ENCODE data around the gene RSAD1.

The RSAD1 gene

GRCh38 chr17:50476545-50477315, 1.9 kb upstream of the RSAD1 start:
- H3K79me2 ChIP-seq (ENCODE audit: control insufficient read depth, low read length), result peaks cover 13% of the 10 kb centered on the region
- TF ChIP-seq EZH2phosphoT487 (IDR thresholded peaks at IDR 0.05; ENCODE audit: borderline replicate concordance, low read length), result no peak
- TF ChIP-seq CTCF (IDR thresholded peaks at IDR 0.05; ENCODE audit: low read depth, low read length, poor library complexity, severe bottlenecking), result no peak
- H3K4me2 ChIP-seq (ENCODE audit: low read length), result no peak overlapping the region
- peaks cover 27% of the 10 kb centered on the region for H3K4me1 ChIP-seq (ENCODE audit: control insufficient read depth, low read length)
- H3K4me3 ChIP-seq (ENCODE audit: low read length), result no peak overlapping the region
- no peaks in the 10 kb centered on the region for H4K20me1 ChIP-seq (ENCODE audit: control insufficient read depth, insufficient read depth, low read depth, low read length)
- no peaks in the 10 kb centered on the region for H3K9me2 ChIP-seq (replicated peaks; ENCODE audit: control insufficient read depth, low read length)
- peaks cover 7% of the 10 kb centered on the region for H3F3A ChIP-seq (ENCODE audit: control insufficient read depth, insufficient read depth)
- peaks cover 5% of the 10 kb centered on the region; the same call in 1 of the 2 replicates for H3K27me3 ChIP-seq (ENCODE audit: control insufficient read depth, low read length)
- peaks cover 6% of the 10 kb centered on the region for H3K36me3 ChIP-seq (ENCODE audit: control insufficient read depth, low read length)
- H3K27ac ChIP-seq (ENCODE audit: low read depth, low read length), result no peak overlapping the region
- no peaks in the 10 kb centered on the region for H3K9me3 ChIP-seq (ENCODE audit: control insufficient read depth, insufficient read depth, low read length)

- H3F3A ChIP-seq (ENCODE audit: control insufficient read depth, insufficient read depth), result peaks cover 7% of the 10 kb centered on the region
- TF ChIP-seq EZH2phosphoT487 (IDR thresholded peaks at IDR 0.05; ENCODE audit: borderline replicate concordance, low read length) (no peak), CTCF (IDR thresholded peaks at IDR 0.05; ENCODE audit: low read depth, low read length, poor library complexity, severe bottlenecking) (no peak)
- peaks cover 13% of the 10 kb centered on the region for H3K79me2 ChIP-seq (ENCODE audit: control insufficient read depth, low read length)
- H4K20me1 ChIP-seq (ENCODE audit: control insufficient read depth, insufficient read depth, low read depth, low read length), result no peaks in the 10 kb centered on the region
- peak overlapping the region; percentile 61 for H3K4me2 ChIP-seq (ENCODE audit: low read length)
- peaks cover 15% of the 10 kb centered on the region for H3K36me3 ChIP-seq (ENCODE audit: control insufficient read depth, low read length)
- H3K4me3 ChIP-seq (ENCODE audit: low read length), result peak overlapping the region; percentile 89
- H3K27ac ChIP-seq (ENCODE audit: low read depth, low read length), result peak overlapping the region; percentile 65; the same call in 1 of the 2 replicates
- H3K27me3 ChIP-seq (ENCODE audit: control insufficient read depth, low read length), result peaks cover 5% of the 10 kb centered on the region; the same call in 1 of the 2 replicates
- no peaks in the 10 kb centered on the region for H3K9me3 ChIP-seq (ENCODE audit: control insufficient read depth, insufficient read depth, low read length)
- peaks cover 27% of the 10 kb centered on the region for H3K4me1 ChIP-seq (ENCODE audit: control insufficient read depth, low read length)
- H3K9me2 ChIP-seq (replicated peaks; ENCODE audit: control insufficient read depth, low read length), result no peaks in the 10 kb centered on the region
Observed at GRCh38 chr17:50477976-50478375, 684 bp upstream of the RSAD1 start.

GRCh38 chr17:50479522-50480141, 972 bp downstream of the RSAD1 start:
- Histone ChIP-seq H3K36me3 (ENCODE audit: control insufficient read depth, low read length) (peaks cover 24% of the 10 kb centered on the region), H3K4me1 (ENCODE audit: control insufficient read depth, low read length) (peaks cover 27% of the 10 kb centered on the region), H3K27ac (ENCODE audit: low read depth, low read length) (peak overlapping the region; percentile 65), H3F3A (ENCODE audit: control insufficient read depth, insufficient read depth) (peaks cover 7% of the 10 kb centered on the region), H3K9me3 (ENCODE audit: control insufficient read depth, insufficient read depth, low read length) (no peaks in the 10 kb centered on the region), H3K27me3 (ENCODE audit: control insufficient read depth, low read length) (0 out of 2 replicates have a peak, but pooled peaks cover under 1% of the 10 kb centered on the region), H3K9me2 (replicated peaks; ENCODE audit: control insufficient read depth, low read length) (no peaks in the 10 kb centered on the region), H4K20me1 (ENCODE audit: control insufficient read depth, insufficient read depth, low read depth, low read length) (no peaks in the 10 kb centered on the region), H3K4me2 (ENCODE audit: low read length) (peak overlapping the region; percentile 75), H3K79me2 (ENCODE audit: control insufficient read depth, low read length) (peaks cover 13% of the 10 kb centered on the region), H3K4me3 (ENCODE audit: low read length) (peak overlapping the region; percentile 89)
- TF ChIP-seq EZH2phosphoT487 (IDR thresholded peaks at IDR 0.05; ENCODE audit: borderline replicate concordance, low read length) (no peak), CTCF (IDR thresholded peaks at IDR 0.05; ENCODE audit: low read depth, low read length, poor library complexity, severe bottlenecking) (peak; percentile 56)
